B cell (primary cell): ENCODE measurements around the gene TRPC1.
"Not testable (repeated sequence)": the region's sequence is repeated elsewhere in the genome, so short reads cannot be mapped to it uniquely, and the experiment has no call there.

Source experiments
- EZH2 ChIP-seq: IDR thresholded peaks from 2 replicates; pipeline ENCODE4 v1.6.1; 2012; ENCODE audit warnings: borderline replicate concordance, low read depth, mild to moderate bottlenecking, moderate library complexity, low read length; ENCODE audit not compliant: insufficient read depth, poor library complexity, severe bottlenecking
- TF ChIP-seq, protein P1 (sequence below): fragments of 200-600 bp; IDR thresholded peaks from one replicate; pipeline ENCODE4 v1.8.0; 2022; ENCODE audit warnings: antibody characterized with exemption, mild to moderate bottlenecking

DNA sequence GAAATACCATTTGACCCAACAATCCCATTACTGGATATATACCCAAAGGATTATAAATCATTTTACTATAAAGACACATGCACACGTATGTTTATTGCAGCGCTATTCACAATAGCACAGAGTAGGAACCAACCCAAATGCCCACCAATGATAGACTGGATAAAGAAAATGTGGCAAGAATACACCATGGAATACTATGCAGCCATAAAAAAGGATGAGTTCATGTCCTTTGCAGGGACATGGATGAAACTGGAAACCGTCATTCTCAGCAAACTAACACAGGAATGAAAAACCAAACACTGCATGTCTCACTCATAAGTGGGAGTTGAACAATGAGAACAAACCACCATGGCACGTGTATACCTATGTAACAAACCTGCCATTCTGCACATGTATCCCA is 26.7 kb downstream of the TRPC1 start:
- TF ChIP-seq, protein P1, sequence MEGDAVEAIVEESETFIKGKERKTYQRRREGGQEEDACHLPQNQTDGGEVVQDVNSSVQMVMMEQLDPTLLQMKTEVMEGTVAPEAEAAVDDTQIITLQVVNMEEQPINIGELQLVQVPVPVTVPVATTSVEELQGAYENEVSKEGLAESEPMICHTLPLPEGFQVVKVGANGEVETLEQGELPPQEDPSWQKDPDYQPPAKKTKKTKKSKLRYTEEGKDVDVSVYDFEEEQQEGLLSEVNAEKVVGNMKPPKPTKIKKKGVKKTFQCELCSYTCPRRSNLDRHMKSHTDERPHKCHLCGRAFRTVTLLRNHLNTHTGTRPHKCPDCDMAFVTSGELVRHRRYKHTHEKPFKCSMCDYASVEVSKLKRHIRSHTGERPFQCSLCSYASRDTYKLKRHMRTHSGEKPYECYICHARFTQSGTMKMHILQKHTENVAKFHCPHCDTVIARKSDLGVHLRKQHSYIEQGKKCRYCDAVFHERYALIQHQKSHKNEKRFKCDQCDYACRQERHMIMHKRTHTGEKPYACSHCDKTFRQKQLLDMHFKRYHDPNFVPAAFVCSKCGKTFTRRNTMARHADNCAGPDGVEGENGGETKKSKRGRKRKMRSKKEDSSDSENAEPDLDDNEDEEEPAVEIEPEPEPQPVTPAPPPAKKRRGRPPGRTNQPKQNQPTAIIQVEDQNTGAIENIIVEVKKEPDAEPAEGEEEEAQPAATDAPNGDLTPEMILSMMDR = not testable (repeated sequence)
- not testable (repeated sequence) for TF ChIP-seq EZH2
